GM12865 (cell line): ENCODE measurements around the gene PMAIP1.

Experiments used
- DNase-seq: peaks from one replicate; pipeline ENCODE4 v3.0.0; 2010; ENCODE audit warnings: low read depth
- H3K4me3 ChIP-seq: 2 replicates; pipeline ENCODE4 v1.5.1; 2011; ENCODE audit warnings: mild to moderate bottlenecking, low read depth, low read length, control low read depth
- TF ChIP-seq, protein P1 (sequence below): IDR thresholded peaks from 2 replicates; pipeline ENCODE4 v1.5.1; 2011; ENCODE audit warnings: low read length, control low read depth, low read depth, inconsistent platforms; ENCODE audit not compliant: insufficient read depth; ENCODE audit errors: missing control alignments

The PMAIP1 gene

DNA sequence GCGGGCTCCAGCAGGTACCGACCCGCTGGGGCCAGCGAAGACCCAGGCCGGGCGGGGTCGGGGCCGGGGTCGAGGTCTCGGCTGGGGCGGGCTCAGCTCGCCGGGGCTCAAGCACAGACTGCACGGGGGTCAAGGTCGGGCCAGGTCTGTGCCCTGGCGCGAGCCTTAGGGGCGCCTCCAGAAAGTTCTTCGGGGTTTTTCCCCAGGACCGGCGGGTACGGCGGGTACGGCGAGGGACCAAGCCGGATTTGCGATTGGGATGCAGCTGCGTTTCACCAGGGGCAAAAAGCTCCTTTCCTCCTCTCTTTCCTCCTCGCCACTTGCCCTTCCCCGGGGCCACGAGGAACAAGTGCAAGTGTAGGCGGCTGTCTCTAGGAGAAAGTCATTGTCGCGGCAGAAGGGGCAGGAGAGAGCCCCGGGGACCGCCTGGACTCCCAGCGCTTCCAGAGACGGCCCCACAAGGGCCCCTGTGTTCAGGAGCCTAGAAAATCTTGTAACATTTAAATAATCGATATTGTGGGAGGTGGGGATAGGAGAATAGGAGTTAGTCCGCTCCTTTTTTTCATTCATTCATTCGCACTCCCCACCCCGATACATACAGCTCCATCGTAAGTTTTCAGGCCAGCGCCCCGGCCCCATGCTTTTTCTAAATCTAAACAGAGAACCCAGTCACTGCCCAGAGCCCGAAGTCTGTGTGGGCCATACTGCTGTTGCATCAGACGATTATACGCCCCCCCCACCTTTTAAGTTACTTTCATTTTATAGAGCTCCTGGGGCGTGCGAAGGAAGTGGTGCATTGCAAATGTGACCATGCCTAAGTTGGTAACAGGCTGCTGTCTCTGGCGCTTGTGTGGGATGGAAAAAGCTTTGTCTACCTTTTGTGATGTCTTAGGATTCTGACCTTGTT, 679 bp downstream of the PMAIP1 start:
- H3K4me3 ChIP-seq: peak overlapping the region; percentile 80
- TF ChIP-seq, protein P1, sequence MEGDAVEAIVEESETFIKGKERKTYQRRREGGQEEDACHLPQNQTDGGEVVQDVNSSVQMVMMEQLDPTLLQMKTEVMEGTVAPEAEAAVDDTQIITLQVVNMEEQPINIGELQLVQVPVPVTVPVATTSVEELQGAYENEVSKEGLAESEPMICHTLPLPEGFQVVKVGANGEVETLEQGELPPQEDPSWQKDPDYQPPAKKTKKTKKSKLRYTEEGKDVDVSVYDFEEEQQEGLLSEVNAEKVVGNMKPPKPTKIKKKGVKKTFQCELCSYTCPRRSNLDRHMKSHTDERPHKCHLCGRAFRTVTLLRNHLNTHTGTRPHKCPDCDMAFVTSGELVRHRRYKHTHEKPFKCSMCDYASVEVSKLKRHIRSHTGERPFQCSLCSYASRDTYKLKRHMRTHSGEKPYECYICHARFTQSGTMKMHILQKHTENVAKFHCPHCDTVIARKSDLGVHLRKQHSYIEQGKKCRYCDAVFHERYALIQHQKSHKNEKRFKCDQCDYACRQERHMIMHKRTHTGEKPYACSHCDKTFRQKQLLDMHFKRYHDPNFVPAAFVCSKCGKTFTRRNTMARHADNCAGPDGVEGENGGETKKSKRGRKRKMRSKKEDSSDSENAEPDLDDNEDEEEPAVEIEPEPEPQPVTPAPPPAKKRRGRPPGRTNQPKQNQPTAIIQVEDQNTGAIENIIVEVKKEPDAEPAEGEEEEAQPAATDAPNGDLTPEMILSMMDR: no peak
- peak; percentile 92 for DNase-seq

DNA sequence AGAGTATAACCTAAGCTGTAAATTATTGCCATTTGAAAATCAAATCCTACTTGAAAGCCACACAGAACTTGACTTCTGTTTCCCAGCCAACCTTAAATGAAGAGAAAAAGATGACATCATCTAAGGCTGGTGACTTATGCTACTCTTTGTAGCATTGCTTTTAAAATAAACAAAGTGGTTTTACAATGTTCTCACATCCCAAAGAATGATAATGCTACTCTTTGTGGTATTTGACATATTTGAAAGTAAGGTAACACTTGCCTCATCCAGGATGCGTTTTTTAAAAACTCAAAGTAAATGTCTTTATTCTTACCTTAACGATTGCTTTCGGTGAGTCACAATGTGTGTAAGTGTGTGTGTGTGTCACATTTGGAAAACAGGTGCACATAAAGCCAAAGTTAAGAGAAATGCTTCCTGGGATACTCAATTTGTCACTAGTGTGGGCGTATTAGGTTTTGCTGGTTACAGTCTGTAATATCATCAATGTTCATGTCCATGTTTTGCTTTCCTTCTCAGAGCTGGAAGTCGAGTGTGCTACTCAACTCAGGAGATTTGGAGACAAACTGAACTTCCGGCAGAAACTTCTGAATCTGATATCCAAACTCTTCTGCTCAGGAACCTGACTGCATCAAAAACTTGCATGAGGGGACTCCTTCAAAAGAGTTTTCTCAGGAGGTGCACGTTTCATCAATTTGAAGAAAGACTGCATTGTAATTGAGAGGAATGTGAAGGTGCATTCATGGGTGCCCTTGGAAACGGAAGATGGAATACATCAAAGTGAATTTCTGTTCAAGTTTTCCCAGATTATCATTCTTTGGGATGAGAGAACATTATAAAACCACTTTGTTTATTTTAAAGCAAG, 2.6 kb downstream of the PMAIP1 start:
- DNase-seq: peak; percentile 60
- TF ChIP-seq, protein P1: no peak
- peak overlapping the region; percentile 80 for H3K4me3 ChIP-seq

DNA sequence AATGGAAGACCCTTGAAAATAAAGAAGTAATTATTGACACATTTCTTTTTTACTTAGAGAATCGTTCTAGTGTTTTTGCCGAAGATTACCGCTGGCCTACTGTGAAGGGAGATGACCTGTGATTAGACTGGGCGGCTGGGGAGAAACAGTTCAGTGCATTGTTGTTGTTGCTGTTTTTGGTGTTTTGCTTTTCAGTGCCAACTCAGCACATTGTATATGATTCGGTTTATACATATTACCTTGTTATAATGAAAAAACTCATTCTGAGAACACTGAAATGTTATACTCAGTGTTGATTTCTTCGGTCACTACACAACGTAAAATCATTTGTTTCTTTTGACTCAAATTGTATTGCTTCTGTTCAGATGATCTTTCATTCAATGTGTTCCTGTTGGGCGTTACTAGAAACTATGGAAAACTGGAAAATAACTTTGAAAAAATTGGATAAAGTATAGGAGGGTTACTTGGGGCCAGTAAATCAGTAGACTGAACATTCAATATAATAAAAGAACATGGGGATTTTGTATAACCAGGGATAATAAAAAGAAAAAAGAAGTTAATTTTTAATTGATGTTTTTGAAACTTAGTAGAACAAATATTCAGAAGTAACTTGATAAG, 3.3 kb downstream of the PMAIP1 start:
- DNase-seq: peak; percentile 24
- TF ChIP-seq, protein P1: no peak
- peak overlapping the region; percentile 80 for H3K4me3 ChIP-seq

DNA sequence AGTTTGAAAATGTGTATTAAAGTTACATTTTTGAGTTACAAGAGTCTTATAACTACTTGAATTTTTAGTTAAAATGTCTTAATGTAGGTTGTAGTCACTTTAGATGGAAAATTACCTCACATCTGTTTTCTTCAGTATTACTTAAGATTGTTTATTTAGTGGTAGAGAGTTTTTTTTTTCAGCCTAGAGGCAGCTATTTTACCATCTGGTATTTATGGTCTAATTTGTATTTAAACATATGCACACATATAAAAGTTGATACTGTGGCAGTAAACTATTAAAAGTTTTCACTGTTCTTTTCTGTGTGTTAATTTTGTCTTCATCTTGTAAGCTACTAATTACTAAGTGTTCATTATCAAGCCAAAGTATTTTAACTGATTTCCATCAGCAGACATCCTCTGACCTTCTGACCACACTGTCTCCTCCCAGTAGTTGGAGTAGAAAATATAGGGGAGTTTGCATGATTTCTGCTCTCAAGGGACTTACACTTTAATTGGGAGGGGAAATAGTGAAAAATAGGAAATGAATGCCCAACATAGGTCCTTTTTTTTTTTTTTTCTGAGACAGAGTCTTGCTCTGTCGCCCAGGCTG, 4.3 kb downstream of the PMAIP1 start:
- TF ChIP-seq, protein P1: no peak
- peak overlapping the region; percentile 80 for H3K4me3 ChIP-seq
- peak; percentile 30 for DNase-seq

DNA sequence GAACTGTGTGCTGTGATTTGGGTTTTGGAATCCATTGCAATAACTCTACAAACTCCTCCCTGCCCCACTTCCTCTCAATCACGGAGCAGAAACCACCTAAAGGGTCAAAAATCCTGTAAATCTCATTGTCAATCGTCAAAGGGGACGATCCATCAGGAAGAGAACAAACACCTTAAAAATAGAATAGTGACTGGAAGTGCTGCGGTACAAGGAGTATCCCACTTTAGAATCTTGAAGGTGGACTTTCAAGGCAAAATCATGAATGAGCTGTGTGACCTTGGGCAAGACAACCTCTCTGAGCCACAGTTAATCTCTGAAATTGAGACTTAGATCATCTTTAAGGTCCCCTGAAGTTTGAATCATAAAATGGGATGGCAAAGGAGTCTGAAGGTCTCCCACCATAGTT, 5.9 kb downstream of the PMAIP1 start:
- DNase-seq: peak; percentile 45
- TF ChIP-seq, protein P1: no peak
- H3K4me3 ChIP-seq: peak overlapping the region; percentile 41

DNA sequence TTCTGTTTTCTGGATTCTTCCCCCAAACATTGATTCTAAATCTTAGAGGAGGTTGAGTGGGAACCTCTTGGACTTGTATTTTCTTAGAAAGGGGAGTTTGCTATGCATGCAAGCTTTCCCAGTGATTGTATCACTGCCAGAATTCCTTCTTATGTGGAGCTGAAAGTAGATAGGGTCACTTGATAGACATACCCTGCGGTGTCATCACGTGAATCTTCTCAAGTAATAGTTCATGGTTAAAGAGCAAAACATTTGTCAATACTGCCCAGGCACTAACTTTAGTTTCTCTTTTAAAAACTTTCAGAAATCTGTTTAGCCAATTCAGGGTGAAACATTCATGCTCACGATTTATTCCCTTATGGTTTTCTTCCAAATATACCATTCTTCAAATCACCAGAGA, 6.4 kb downstream of the PMAIP1 start:
- TF ChIP-seq, protein P1: no peak
- DNase-seq: peak; percentile 63
- peak overlapping the region; percentile 41 for H3K4me3 ChIP-seq
